Memory B cell (primary cell): ENCODE results near the gene RABAC1.
A peak's percentile ranks its signal among the peaks of the same experiment; 100 is the strongest.

Experiments used
- ATAC-seq: fragments of 150-1000 bp; cut with Tn5 transposase; 2 replicates; pipeline ENCODE4 v1.10.0; 2021; ENCODE audit warnings: low read depth, mild to moderate bottlenecking, moderate library complexity
- DNase-seq, 2 donors: peaks; one replicate each; pipeline ENCODE4 v3.0.0; 2022; ENCODE audit warnings: low spot score in 2 of 2
- H3K27ac Mint-ChIP-seq: one replicate; pipeline ENCODE4 v1.8.0; 2022; ENCODE audit warnings: mild to moderate bottlenecking, moderate library complexity, mixed read lengths
- H3K27me3 Mint-ChIP-seq: one replicate; pipeline ENCODE4 v1.8.0; 2022; ENCODE audit warnings: mixed read lengths
- H3K36me3 Mint-ChIP-seq: one replicate; pipeline ENCODE4 v1.8.0; 2022; ENCODE audit warnings: mild to moderate bottlenecking, mixed read lengths
- H3K4me1 Mint-ChIP-seq: one replicate; pipeline ENCODE4 v1.8.0; 2022; ENCODE audit warnings: mixed read lengths
- H3K4me3 Mint-ChIP-seq: one replicate; pipeline ENCODE4 v1.8.0; 2022; ENCODE audit warnings: mild to moderate bottlenecking, moderate library complexity, mixed read lengths
- H3K9me3 Mint-ChIP-seq: one replicate; pipeline ENCODE4 v1.8.0; 2022; ENCODE audit warnings: mixed read lengths

The RABAC1 gene

GRCh38 chr19:41925208-41926003 lies 33.7 kb downstream of the RABAC1 start:
- H3K4me1 Mint-ChIP-seq = peaks cover 32% of the 10 kb centered on the region
- DNase-seq = no peak
- H3K9me3 Mint-ChIP-seq = no peaks in the 10 kb centered on the region
- H3K4me3 Mint-ChIP-seq = no peak overlapping the region
- no peak overlapping the region for H3K27ac Mint-ChIP-seq
- peaks cover 21% of the 10 kb centered on the region for H3K27me3 Mint-ChIP-seq
- peaks cover 5% of the 10 kb centered on the region for H3K36me3 Mint-ChIP-seq
- ATAC-seq = no peak

GRCh38 chr19:41924151-41925145 lies 34.7 kb downstream of the RABAC1 start:
- H3K4me1 Mint-ChIP-seq = peaks cover 23% of the 10 kb centered on the region
- H3K27me3 Mint-ChIP-seq = peaks cover 21% of the 10 kb centered on the region
- no peak for DNase-seq
- no peaks in the 10 kb centered on the region for H3K9me3 Mint-ChIP-seq
- H3K36me3 Mint-ChIP-seq = peaks cover 5% of the 10 kb centered on the region
- no peak overlapping the region for H3K4me3 Mint-ChIP-seq
- ATAC-seq = no peak
- no peak overlapping the region for H3K27ac Mint-ChIP-seq

DNA sequence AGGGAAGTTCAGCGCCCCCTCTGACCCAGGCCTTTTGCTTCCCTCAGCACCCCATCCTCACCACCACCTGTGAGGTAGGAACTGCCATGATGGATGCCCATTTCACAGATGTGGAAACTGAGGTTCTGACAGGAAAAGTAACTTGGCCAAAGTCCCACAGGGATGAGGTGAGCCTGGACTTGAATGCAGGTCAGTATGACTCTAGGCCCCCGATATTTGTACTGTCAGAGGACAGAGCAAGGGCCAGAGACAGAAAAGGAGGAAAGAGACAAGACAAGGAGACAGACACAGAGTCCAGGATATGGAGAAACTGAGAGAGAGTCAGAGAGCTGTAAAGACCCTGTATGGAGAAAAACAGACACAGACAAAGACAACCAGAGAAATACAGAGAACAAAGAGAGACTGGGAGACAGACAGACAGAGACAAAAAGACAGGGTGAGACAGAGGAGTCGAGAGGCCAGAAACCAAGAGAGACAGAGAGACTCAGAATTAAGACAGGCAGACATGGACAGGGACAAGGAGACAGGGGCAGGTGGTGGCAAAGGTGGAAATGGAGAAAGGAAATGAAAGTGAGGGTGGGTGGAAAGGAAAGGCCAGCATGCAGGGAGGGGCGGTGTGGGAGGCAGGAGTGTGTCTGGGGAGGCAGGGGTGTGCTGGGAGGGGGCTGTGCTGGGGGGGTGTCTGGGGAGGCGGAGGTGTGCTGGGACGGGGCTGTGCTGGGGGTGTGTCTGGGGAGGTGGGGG lies 35.9 kb downstream of the RABAC1 start:
- Mint-ChIP-seq H3K9me3 (no peaks in the 10 kb centered on the region), H3K4me3 (peak overlapping the region; percentile 17), H3K27ac (no peak overlapping the region), H3K36me3 (peaks cover 5% of the 10 kb centered on the region), H3K4me1 (peaks cover 16% of the 10 kb centered on the region), H3K27me3 (peaks cover 16% of the 10 kb centered on the region)
- ATAC-seq (peak; percentile 18), DNase-seq (no peak)

GRCh38 chr19:41922585-41922984 lies 36.5 kb downstream of the RABAC1 start:
- H3K27ac Mint-ChIP-seq = no peak overlapping the region
- H3K27me3 Mint-ChIP-seq = peaks cover 16% of the 10 kb centered on the region
- peaks cover 5% of the 10 kb centered on the region for H3K36me3 Mint-ChIP-seq
- ATAC-seq (no peak), DNase-seq (no peak)
- no peaks in the 10 kb centered on the region for H3K9me3 Mint-ChIP-seq
- H3K4me3 Mint-ChIP-seq = no peak overlapping the region
- H3K4me1 Mint-ChIP-seq = peaks cover 16% of the 10 kb centered on the region

DNA sequence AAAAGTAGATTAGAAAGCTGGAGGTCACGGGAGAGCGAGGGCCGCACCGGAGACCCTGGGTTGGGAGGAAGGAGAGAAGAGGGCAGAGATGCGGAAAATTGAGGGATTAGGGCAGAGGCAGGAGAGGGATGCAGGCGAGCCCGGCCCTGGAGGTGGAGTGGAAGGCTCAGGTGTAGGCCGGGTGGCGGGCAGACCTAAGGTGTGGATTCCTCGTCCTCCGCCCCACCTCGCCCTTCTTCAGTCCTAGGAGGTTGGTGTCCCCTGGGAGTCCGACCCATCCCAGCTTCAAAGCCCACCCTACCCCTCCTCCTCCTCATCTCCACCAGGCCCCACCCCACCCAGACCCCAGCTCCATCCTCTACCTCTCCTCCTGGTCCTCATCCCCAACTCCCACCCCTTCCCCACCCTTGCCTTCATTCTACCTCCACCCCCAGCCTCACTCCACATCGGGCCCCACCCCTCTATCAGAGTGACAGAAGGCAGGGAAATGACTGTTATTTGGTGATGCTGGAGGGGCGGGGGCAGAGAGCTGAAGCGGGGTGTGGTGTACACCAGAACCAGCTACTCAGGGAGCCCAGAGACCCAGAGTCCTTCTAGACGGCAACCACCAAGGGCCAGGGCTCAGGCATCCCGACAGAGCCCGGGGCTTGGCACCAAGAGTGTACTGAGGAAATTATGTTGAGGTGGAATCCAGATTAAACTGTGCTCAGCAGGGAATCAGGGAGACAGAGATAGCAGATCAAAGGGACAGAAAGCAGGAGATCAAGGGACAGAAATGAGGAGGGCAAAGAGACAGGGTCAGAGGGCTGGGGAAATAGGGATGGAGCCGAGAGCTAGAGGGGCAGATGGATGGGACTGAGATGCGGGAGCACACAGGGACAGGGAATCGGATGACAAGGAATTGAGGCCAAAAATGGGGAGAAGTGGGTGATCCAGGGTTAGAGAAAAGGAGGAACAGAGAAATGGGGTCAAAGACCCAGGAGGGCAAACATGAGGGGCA lies 37.2 kb downstream of the RABAC1 start:
- peaks cover 5% of the 10 kb centered on the region for H3K36me3 Mint-ChIP-seq
- peaks cover 16% of the 10 kb centered on the region for H3K27me3 Mint-ChIP-seq
- H3K9me3 Mint-ChIP-seq = no peaks in the 10 kb centered on the region
- H3K4me1 Mint-ChIP-seq = peaks cover 16% of the 10 kb centered on the region
- peak overlapping the region; percentile 31 for H3K4me3 Mint-ChIP-seq
- H3K27ac Mint-ChIP-seq = no peak overlapping the region
- ATAC-seq (no peak), DNase-seq (no peak)

DNA sequence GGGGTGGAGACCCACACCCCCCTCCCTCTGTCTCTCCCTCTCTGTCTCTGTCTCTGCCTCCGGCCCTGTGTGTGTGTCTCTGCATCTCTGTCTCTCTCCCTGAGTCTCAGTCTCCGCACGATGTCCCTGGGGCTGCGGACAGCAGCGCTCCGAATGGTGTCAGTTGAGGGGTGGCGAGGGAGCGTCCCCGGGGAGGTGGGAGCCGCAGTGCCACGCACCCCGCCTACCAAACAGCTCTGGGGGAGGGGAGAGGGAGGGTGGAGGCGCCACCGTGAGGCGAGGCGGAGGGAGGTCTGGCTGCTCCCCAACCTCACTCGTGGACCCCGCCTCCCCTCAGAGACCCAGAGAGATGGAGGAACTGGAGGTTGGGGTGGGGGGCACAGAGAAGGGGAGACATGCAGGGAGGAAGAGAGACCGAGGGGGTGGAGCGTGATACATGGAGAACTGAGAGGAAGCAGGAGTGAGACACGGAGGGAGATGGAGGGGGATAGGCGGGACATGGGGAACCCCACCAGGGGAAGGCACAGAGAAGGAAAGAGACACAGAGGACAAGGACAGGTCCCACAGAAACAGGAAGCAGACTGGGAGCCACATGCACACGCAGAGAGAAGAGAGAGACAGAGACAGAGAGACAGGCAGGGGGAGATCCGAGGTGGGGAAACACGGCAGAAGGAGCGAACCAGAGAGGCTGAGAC lies 38.1 kb downstream of the RABAC1 start:
- Mint-ChIP-seq H3K27ac (no peak overlapping the region), H3K4me3 (peak overlapping the region; percentile 43), H3K4me1 (peaks cover 16% of the 10 kb centered on the region), H3K9me3 (no peaks in the 10 kb centered on the region), H3K27me3 (peaks cover 16% of the 10 kb centered on the region), H3K36me3 (peaks cover 5% of the 10 kb centered on the region)
- no peak for DNase-seq
- ATAC-seq = peak; percentile 32

GRCh38 chr19:41919948-41920712 lies 39.0 kb downstream of the RABAC1 start:
- Mint-ChIP-seq H3K36me3 (peaks cover 5% of the 10 kb centered on the region), H3K4me1 (peaks cover 16% of the 10 kb centered on the region), H3K9me3 (no peaks in the 10 kb centered on the region), H3K27me3 (peaks cover 16% of the 10 kb centered on the region), H3K4me3 (no peak overlapping the region), H3K27ac (no peak overlapping the region)
- ATAC-seq (no peak), DNase-seq (no peak)

DNA sequence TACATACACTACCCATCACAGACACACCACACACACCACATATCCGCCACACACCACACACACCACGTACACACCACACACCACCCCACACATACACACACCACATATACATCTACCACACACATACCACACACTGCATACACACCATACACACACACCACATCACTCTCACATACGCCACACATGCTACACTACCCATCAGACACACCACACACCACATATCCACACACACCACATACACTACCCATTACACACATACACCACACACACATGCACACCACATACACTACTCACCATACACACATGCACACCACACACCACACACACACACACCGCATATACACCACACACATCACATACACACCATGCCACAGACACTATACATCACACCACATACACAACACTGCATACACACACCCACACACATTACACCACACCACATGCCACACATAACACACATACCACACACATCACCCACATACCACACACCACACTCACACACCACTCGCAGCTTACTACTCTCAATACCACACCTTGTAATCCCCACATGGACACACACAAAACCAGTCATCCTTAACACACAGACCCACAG lies 40.4 kb downstream of the RABAC1 start:
- no peak overlapping the region for H3K4me3 Mint-ChIP-seq
- H3K27me3 Mint-ChIP-seq = peaks cover 22% of the 10 kb centered on the region
- H3K4me1 Mint-ChIP-seq = peaks cover 23% of the 10 kb centered on the region
- DNase-seq = no peak
- H3K9me3 Mint-ChIP-seq = no peaks in the 10 kb centered on the region
- H3K36me3 Mint-ChIP-seq = peaks cover 7% of the 10 kb centered on the region
- no peak overlapping the region for H3K27ac Mint-ChIP-seq
- no peak for ATAC-seq

GRCh38 chr19:41918095-41918494 lies 41.0 kb downstream of the RABAC1 start:
- DNase-seq = no peak
- Mint-ChIP-seq H3K9me3 (no peaks in the 10 kb centered on the region), H3K27me3 (peaks cover 23% of the 10 kb centered on the region), H3K36me3 (peaks cover 4% of the 10 kb centered on the region), H3K4me1 (peaks cover 25% of the 10 kb centered on the region), H3K27ac (no peak overlapping the region), H3K4me3 (no peak overlapping the region)
- ATAC-seq = no peak

GRCh38 chr19:41917676-41918075 lies 41.4 kb downstream of the RABAC1 start:
- Mint-ChIP-seq H3K4me3 (no peak overlapping the region), H3K4me1 (peaks cover 24% of the 10 kb centered on the region), H3K27me3 (peaks cover 22% of the 10 kb centered on the region), H3K9me3 (no peaks in the 10 kb centered on the region), H3K27ac (no peak overlapping the region), H3K36me3 (peaks cover 4% of the 10 kb centered on the region)
- no peak for ATAC-seq
- DNase-seq = no peak

GRCh38 chr19:41915776-41916414 lies 43.2 kb downstream of the RABAC1 start:
- H3K4me3 Mint-ChIP-seq = no peak overlapping the region
- H3K27ac Mint-ChIP-seq = no peak overlapping the region
- peaks cover 27% of the 10 kb centered on the region for H3K4me1 Mint-ChIP-seq
- no peak for DNase-seq
- peaks cover 15% of the 10 kb centered on the region for H3K27me3 Mint-ChIP-seq
- no peak for ATAC-seq
- peaks cover 2% of the 10 kb centered on the region for H3K36me3 Mint-ChIP-seq
- no peaks in the 10 kb centered on the region for H3K9me3 Mint-ChIP-seq
